ENCODE data around the gene COL17A1.

COL17A1 gene

GRCh38 chr10:103983367-103983911, 102.2 kb downstream of the COL17A1 start:
- DNase-seq: no peak

- no peak for DNase-seq
These were observed 103.0 kb downstream of the COL17A1 start for GRCh38 chr10:103982639-103983038.
